Ovary (tissue), 9 donors: ENCODE measurements around the gene PXDC1. TPM values are rescaled to one million over a fixed set of nuclear protein-coding genes. Genes with fewer than 3 reads are reported as not detected.
"Not testable (repeated sequence)": the region's sequence is repeated elsewhere in the genome, so short reads cannot be mapped to it uniquely, and the experiment has no call there.

ENCODE experiments used
- DNase-seq, 5 donors: peaks; one replicate each; pipeline ENCODE4 v3.0.0-alpha.2; 2019 to 2020
- H3K27ac ChIP-seq, 2 donors: fragments of 200-600 bp; one replicate each; pipeline versions ENCODE4 v1.5.1 to v1.8.0; 2019 to 2022
- H3K27me3 ChIP-seq: fragments of 200-600 bp; one replicate; pipeline ENCODE4 v1.8.0; 2022
- H3K36me3 ChIP-seq: fragments of 200-600 bp; sonication (generic); one replicate; pipeline ENCODE4 v1.5.1; 2019
- H3K4me1 ChIP-seq: one replicate; pipeline ENCODE4 v1.8.1; 2013; ENCODE audit warnings: mild to moderate bottlenecking, moderate library complexity; ENCODE audit not compliant: insufficient read depth
- H3K4me3 ChIP-seq: fragments of 200-600 bp; sonication (generic); one replicate; pipeline ENCODE4 v1.5.1; 2017
- H3K9me3 ChIP-seq, 2 donors: fragments of 200-600 bp in 1 of 2; sonication (generic) in 1 of 2; one replicate each; pipeline versions ENCODE4 v1.5.1 to v1.8.1; 2013 to 2019; ENCODE audit warnings: mild to moderate bottlenecking in 1 of 2, moderate library complexity in 1 of 2
- EP300 ChIP-seq: sonication (generic); formaldehyde crosslinking; IDR thresholded peaks from one replicate; pipeline ENCODE4 v1.6.1; 2017; ENCODE audit warnings: antibody characterized with exemption
- POLR2A ChIP-seq: fragments of 450-650 bp; IDR thresholded peaks from one replicate; pipeline ENCODE4 v1.6.1; 2017; ENCODE audit warnings: antibody characterized with exemption, mild to moderate bottlenecking, moderate library complexity
- WGBS, 3 donors: extraction: QIAGEN DNeasy Blood & Tissue Kit in 1 of 3; methylation state at CpG; one replicate each; pipeline versions ENCODE4 v1.1.5 to v1.1.7; 2013 to 2017; 5-methylcytosine and 5-hydroxymethylcytosine counted together
- intact Hi-C, 4 donors: fragments of 100-400 bp; cut with DNase I; formaldehyde crosslinking; loops; one replicate each; pipeline versions ENCODE4 v1.11.0 to v1.15.1; 2022 to 2023
- polyA plus RNA-seq, 2 donors: library from polyadenylated mRNA; stranded (reverse); fragments of 200-250 nt in 1 of 2; fragments of 350-450 nt in 1 of 2; fragmentation: Illumina TruSeq in 1 of 2; extraction: RNeasy Lipid Tissue Mini Kit (QIAGEN cat#74804) in 1 of 2; gene quantifications; one replicate each; pipeline ENCODE4 v1.2.3, GENCODE V29; 2013 to 2014
- total RNA-seq, 7 donors: library from RNA; depleted of rRNA in 2 of 7; stranded (reverse); fragments of >200 nt in 2 of 7; fragmentation: NEBNext Ultra II Directional in 3 of 7; extraction: Animal tissue kit (Norgen Biotek cat#: 25700) in 3 of 7; gene quantifications; one replicate each; pipeline versions ENCODE4 v1.1.0 to v1.2.4, GENCODE V29; 2016 to 2023
- TF ChIP-seq, protein P1 (sequence below), 3 donors: fragments of 450-650 bp in 2 of 3; fragments of 200-600 bp in 1 of 3; IDR thresholded peaks; one replicate each; pipeline versions ENCODE4 v1.5.1 to v1.8.0; 2016 to 2022; ENCODE audit warnings: antibody characterized with exemption in 3 of 3, mild to moderate bottlenecking in 1 of 3
- donor health status: DM: no; HTN: no; CAD: no; lungs with moderate emphysema.
- donor health status: DM: no; HTN: no; CAD: no.
- donor health status: Bipolar disorder and iron deficiency.
- donor health status: DM: yes; HTN: yes; CAD: no.
- donor health status: DM: no; HTN: no; CAD: no.
- donor health status: DM: yes; HTN: yes; CAD: no.

The PXDC1 gene
- total and polyA plus RNA-seq, 9 donors, result 16.1 to 49.4 (median 23.4) TPM

DNA sequence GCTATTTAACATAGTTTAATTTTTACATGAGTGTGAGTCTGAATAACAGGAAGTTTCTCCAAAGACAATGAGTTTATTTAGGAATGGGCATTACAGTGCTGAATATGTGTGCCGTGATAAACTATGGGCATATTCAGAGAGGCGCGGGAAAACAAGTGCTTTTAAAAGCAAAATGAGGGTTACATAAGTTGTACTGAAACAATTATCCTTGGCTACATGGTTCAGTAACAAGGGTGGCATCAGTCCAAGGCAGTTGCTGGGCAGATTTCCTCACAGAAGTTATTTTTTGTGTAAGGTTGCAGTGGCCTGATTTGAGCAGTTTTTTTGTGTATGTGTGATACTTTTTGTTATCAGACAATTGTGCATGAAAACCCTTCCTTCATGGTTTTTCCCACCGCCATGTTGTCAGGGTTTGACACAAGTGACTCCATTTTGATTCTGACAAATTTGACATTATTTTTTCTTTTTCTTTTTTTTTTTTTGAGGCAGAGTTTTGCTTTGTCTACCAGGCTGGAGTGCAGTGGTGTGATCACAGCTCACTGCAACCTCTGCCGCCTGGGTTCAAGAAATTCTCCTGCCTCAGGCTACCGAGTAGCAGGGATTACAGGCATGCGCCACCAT, 22.3 kb upstream of the PXDC1 start:
- Histone ChIP-seq H3K27ac (no peak overlapping the region), H3K27me3 (no peaks in the 10 kb centered on the region), H3K4me3 (no peak overlapping the region), H3K36me3 (no peaks in the 10 kb centered on the region), H3K4me1 (peaks cover 1% of the 10 kb centered on the region), H3K9me3 (no peaks in the 10 kb centered on the region)
- TF ChIP-seq, protein P1, sequence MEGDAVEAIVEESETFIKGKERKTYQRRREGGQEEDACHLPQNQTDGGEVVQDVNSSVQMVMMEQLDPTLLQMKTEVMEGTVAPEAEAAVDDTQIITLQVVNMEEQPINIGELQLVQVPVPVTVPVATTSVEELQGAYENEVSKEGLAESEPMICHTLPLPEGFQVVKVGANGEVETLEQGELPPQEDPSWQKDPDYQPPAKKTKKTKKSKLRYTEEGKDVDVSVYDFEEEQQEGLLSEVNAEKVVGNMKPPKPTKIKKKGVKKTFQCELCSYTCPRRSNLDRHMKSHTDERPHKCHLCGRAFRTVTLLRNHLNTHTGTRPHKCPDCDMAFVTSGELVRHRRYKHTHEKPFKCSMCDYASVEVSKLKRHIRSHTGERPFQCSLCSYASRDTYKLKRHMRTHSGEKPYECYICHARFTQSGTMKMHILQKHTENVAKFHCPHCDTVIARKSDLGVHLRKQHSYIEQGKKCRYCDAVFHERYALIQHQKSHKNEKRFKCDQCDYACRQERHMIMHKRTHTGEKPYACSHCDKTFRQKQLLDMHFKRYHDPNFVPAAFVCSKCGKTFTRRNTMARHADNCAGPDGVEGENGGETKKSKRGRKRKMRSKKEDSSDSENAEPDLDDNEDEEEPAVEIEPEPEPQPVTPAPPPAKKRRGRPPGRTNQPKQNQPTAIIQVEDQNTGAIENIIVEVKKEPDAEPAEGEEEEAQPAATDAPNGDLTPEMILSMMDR (IDR thresholded peaks at IDR 0.05), result no peak
- TF ChIP-seq EP300 (no peak), POLR2A (no peak)
- intact Hi-C loops, result no loop called here
- DNase-seq, result peak; percentile 35 to 67 (median 44)
- WGBS, 3 donors, result 57 to 67% (median 66%) methylated on average over 7 of the region's 7 CpGs

DNA sequence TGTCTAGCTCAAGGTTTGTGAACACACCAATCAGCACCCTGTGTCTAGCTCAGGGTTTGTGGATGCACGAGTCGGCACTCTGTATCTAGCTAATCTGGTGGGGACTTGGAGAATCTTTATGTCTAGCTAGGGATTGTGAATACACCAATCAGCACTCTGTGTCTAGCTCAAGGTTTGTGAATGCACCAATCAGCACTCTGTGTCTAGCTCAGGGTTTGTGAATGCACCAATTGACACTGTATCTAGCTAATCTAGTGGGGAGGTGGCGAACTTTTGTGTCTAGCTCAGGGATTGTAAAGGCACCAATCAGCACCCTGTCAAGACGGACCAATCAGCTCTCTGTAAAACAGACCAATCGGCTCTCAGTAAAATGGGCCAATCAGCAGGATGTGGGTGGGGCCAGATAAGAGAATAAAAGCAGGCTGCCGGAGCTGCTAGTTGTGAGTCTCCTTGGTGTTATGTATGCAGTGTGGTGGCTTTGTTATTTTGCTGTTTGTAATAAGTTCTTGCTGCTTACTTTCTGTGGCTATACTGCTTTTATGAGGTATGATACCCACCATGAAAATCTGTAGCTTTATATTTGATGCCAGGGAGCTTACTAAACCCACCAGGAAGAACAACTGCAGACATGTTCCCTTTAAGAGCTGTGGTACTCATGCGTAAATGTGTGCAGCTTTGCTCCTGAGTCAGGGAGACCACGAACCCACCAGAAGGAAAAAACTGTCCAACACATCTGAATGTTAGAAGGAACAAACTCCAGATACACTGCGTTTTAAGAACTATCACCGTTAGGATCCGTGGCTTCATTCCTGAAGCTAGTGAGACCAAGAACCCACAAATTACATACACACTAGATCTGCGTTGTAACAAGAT, 20.9 kb upstream of the PXDC1 start:
- H3K36me3 ChIP-seq, H3K9me3 ChIP-seq, intact Hi-C loops, H3K27ac ChIP-seq, H3K27me3 ChIP-seq, DNase-seq, H3K4me1 ChIP-seq, H3K4me3 ChIP-seq: not testable (repeated sequence)
- WGBS, 3 donors, result 92 to 97% (median 93%) methylated on average over 12 of the region's 12 CpGs

DNA sequence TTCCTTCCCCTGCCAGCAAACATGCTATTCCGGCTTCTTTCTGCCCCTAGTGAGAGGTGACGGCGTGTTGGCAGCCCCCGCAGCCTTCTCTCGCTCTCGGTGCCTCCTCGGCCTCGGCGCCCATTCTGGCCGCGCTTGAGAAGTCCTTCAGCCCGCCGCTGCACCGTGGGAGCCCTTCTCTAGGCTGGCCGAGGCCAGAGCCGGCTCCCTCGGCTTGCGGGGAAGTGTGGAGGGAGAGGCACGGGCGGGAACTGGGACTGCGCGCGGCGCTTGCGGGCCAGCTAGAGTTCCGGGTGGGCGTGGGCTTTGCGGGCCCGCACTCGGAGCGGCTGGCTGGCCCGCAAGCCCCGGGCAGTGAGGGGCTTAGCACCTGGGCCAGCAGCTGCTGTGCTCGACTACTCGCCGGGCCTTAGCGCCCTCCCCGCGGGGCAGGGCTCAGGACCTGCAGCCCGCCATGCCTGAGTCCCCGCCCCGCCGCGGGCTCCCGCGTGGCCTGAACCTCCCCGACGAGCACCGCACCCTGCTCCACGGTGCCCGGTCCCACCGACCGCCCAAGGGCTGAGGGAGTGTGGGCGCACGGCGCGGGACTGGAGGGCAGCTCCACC, 20.0 kb upstream of the PXDC1 start:
- Histone ChIP-seq H3K36me3 (no peaks in the 10 kb centered on the region), H3K27ac (no peak overlapping the region), H3K9me3 (no peaks in the 10 kb centered on the region), H3K4me3 (no peak overlapping the region), H3K27me3 (no peaks in the 10 kb centered on the region), H3K4me1 (peaks cover 1% of the 10 kb centered on the region)
- DNase-seq, result no peak
- 81 to 93% (median 86%) methylated on average over 46 to 57 of the region's 57 CpGs for WGBS, 3 donors
- no peak for TF ChIP-seq POLR2A
- TF ChIP-seq EP300, result no peak
- TF ChIP-seq, protein P1 (IDR thresholded peaks at IDR 0.05), result no peak
- intact Hi-C loops, result no loop called here

DNA sequence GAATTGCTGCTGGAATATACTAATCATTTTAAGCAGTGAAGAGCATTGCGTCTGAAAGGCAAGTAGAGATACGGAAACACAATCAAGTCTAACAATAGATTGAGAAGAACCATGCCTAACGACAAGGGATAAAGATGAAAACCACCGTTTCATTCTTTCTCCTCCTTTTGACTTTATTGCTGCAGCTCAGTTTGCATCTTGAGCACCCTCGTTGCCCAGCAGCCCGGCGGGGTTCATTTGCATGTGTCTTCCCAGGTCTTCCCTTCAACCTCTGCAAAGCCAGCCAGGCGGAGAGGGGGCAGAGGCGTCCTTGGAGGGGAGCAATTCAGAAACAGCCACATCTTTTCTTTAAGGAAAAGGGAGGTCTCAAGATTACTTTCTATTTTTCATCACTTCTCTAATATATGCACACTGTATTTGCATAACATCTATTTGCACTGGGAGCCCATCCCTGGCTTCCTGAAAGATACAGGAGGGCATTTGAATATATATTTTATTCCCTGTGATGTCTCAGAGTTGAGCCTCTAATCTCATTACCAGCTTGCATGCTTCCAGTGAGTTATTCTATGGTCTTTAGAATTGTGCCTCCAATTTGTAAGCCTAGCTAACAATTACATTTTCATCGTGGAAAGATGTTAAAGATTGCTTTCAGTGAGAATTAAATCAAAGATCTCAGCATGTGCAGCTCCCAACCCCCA, 18.7 kb upstream of the PXDC1 start:
- TF ChIP-seq, protein P1 (IDR thresholded peaks at IDR 0.05), result no peak
- TF ChIP-seq EP300 (no peak), POLR2A (no peak)
- no peaks in the 10 kb centered on the region for H3K9me3 ChIP-seq
- intact Hi-C loops, result no loop called here
- H3K36me3 ChIP-seq, result no peaks in the 10 kb centered on the region
- H3K27me3 ChIP-seq, result no peaks in the 10 kb centered on the region
- H3K27ac ChIP-seq, result no peak overlapping the region
- no peak overlapping the region for H3K4me3 ChIP-seq
- H3K4me1 ChIP-seq, result peaks cover 1% of the 10 kb centered on the region
- no peak for DNase-seq
- WGBS, 3 donors, result 46 to 53% (median 53%) methylated on average over 10 of the region's 10 CpGs
